GM12892 (cell line): Measurements from ENCODE around the gene CRHBP.

Experiments
- DNase-seq: peaks from one replicate; pipeline ENCODE4 v3.0.0; 2011; ENCODE audit not compliant: insufficient read length
- FAIRE-seq: peaks from 2 replicates; lab custom pipeline; 2011; peaks lifted over from hg19 to GRCh38; lab: Jason Lieb, UNC
- POLR2A ChIP-seq: IDR thresholded peaks from 2 replicates; pipeline ENCODE4 v1.6.1; 2011; ENCODE audit warnings: low read depth, low read length, control low read depth
- POLR2AphosphoS5 ChIP-seq: IDR thresholded peaks from 2 replicates; pipeline ENCODE4 v1.6.1; 2011; ENCODE audit warnings: low read depth, low read length, control low read depth
- TAF1 ChIP-seq: IDR thresholded peaks from 2 replicates; pipeline ENCODE4 v1.6.1; 2011; ENCODE audit warnings: low read depth, mild to moderate bottlenecking, control low read depth, low read length, borderline replicate concordance

CRHBP gene

DNA sequence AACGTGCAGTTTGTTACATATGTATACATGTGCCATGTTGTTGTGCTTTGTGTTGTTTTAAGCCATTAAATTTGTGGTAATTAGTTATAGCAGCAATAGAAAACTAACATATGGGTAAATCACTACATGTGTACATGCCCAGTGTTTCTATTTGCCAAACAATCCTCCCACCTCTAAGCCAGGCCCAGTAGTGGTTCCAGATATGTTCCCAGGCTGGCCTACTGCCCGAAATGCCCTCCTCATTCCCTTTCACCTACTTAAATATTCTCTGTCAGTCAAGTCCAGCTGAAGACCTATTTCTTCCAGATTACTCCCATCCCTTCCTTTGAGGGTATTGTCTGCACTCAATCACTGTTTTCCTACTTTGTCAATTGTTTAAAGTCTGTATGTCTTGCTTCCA lies 53.3 kb downstream of the CRHBP start:
- DNase-seq: no peak
- FAIRE-seq: no peak
- TF ChIP-seq POLR2AphosphoS5 (no peak), TAF1 (no peak), POLR2A (no peak)

- no peak for TF ChIP-seq POLR2AphosphoS5
- no peak for TF ChIP-seq TAF1
- no peak for TF ChIP-seq POLR2A
- DNase-seq (no peak), FAIRE-seq (no peak)
These were observed 55.6 kb downstream of the CRHBP start for GRCh38 chr5:77008413-77008812.

DNA sequence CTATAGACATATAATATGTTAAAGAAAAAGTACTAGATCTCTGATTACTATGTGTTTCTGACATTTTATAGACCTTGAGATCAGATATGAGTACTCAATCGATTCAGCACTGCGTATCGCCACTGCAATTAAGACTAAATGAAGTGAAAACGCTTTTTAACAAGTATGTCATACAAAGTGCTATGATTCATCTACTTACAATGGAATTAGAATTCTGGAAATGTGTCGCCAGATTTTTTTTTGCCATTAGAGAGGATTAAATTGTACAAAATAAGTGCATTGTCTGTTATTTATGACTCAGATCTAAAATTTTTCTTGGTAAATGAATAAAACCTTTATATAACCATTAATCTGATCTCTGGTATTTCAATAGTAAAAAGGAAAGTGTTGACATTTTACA lies 57.4 kb downstream of the CRHBP start:
- FAIRE-seq (no peak), DNase-seq (no peak)
- TF ChIP-seq TAF1 (no peak), POLR2AphosphoS5 (no peak), POLR2A (no peak)

DNA sequence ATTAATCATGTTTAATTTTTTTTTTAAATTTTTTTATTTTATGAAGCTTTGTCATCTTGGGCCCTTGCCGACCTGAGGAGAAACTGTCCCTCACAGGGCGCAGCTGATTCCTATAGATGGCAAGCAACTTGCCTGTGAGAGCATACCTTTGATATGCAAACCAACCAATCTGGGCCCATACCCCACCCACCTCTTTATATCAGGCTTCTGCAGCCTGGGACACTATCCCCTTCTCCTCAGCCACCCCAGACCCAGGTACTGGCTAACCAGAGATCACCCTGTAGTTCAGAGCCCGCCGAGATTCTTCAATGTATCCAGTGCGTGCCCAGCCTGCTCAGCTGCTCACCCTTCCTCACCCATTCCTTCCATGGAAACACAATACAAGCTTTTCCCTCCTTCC lies 58.7 kb downstream of the CRHBP start:
- FAIRE-seq (no peak), DNase-seq (no peak)
- TF ChIP-seq POLR2AphosphoS5 (no peak), TAF1 (no peak), POLR2A (no peak)

- DNase-seq (no peak), FAIRE-seq (no peak)
- TF ChIP-seq POLR2A (no peak), POLR2AphosphoS5 (no peak), TAF1 (no peak)
These were observed 59.8 kb downstream of the CRHBP start for GRCh38 chr5:77012601-77013000.

DNA sequence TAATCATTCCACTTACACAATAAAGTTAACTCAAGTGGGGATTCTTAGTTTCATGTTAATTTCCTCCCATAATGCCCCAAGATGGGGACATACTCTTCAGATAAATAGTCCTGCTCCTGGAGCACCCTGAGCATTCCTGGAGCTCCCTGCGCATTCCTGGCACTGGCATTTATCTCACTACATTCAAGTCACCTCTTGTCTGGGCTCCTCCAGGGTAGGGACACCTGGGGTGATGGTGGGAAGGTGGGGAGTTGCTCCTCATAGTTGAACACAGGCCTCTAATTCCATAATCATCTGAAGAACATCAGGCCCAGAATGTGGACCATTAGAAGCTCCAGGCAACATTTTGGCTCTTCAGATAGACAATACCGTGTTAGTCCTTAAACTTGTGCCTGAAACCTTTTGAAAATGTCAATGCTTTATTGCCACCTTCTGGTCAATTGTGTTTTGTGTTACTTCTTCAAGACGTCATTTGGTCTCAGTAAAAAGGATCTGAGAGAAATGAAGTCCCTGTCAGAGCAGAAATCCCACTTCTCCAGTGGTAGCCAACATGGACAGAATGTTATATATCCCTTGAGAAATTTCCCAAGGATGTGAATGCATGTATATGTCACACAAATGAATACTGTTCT lies 63.2 kb downstream of the CRHBP start:
- no peak for DNase-seq
- no peak for TF ChIP-seq POLR2AphosphoS5
- no peak for TF ChIP-seq POLR2A
- no peak for TF ChIP-seq TAF1
- peak; percentile 79 for FAIRE-seq

DNA sequence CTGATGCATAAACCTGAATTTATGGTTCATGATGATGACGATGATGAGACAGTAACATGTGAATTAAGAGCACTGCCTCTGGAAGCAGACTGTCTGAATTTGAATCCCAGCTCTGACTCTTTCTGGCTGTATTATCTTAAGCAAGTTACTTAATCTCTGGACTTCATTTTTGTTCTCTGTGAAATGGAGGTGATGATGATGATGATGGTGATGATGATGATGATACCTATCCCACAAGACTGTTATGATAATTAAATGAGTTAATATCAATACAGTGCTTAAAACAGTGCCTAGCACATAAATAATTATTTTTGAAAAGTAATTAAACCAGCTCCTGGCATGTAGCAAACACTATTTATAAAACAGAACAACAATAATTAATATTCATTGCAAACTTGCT lies 64.1 kb downstream of the CRHBP start:
- no peak for FAIRE-seq
- TF ChIP-seq POLR2AphosphoS5 (no peak), POLR2A (no peak), TAF1 (no peak)
- no peak for DNase-seq

- FAIRE-seq (no peak), DNase-seq (no peak)
- TF ChIP-seq POLR2AphosphoS5: no peak
- no peak for TF ChIP-seq TAF1
- TF ChIP-seq POLR2A: no peak
These were observed 64.8 kb downstream of the CRHBP start for GRCh38 chr5:77017668-77018067.
